RPMI7951 (cell line): ENCODE results near the gene BEST1. TPM values are rescaled to one million over a fixed set of nuclear protein-coding genes. Genes with fewer than 3 reads are reported as not detected.

Experiments
- total RNA-seq: library from RNA; depleted of rRNA; stranded (reverse); fragments of >200 nt; shearing (Covaris generic); gene quantifications from 2 replicates; pipeline ENCODE4 v1.2.3, GENCODE V29; 2014; rRNA removed

The BEST1 gene
- total RNA-seq, 1 experiment from 2014 or later: 0.12 TPM

Other genes with a start within 250 kb of the BEST1 start
- gene MYRF, start 197.7 kb upstream of the BEST1 start, total RNA-seq: 0.10 and 0.12 TPM in 2 replicates
- 158 and 203 TPM in 2 replicates for gene TMEM258, start 157.8 kb upstream of the BEST1 start, total RNA-seq
- gene FEN1, start 157.4 kb upstream of the BEST1 start, total RNA-seq: 75.8 and 97.4 TPM in 2 replicates
- gene FADS1, start 133.3 kb upstream of the BEST1 start, total RNA-seq: 40.8 and 50.6 TPM in 2 replicates
- 42.3 and 48.8 TPM in 2 replicates for gene FADS2, start 122.1 kb upstream of the BEST1 start, total RNA-seq
- 60.9 and 65.1 TPM in 2 replicates for gene FADS3, start 58.8 kb upstream of the BEST1 start, total RNA-seq
- 0.84 and 1.7 TPM in 2 replicates for gene RAB3IL1, start 32.8 kb upstream of the BEST1 start, total RNA-seq
- 726 and 869 TPM in 2 replicates for gene FTH1, start 17.3 kb downstream of the BEST1 start, total RNA-seq
- 89.0 and 105 TPM in 2 replicates for gene INCENP, start 173.7 kb downstream of the BEST1 start, total RNA-seq
- gene SCGB1D1, start 239.9 kb downstream of the BEST1 start, total RNA-seq: not detected in 2 replicates